ENCODE measurements around the gene OR8B2.
"Not testable (repeated sequence)": the region's sequence is repeated elsewhere in the genome, so short reads cannot be mapped to it uniquely, and the experiment has no call there.

DNA sequence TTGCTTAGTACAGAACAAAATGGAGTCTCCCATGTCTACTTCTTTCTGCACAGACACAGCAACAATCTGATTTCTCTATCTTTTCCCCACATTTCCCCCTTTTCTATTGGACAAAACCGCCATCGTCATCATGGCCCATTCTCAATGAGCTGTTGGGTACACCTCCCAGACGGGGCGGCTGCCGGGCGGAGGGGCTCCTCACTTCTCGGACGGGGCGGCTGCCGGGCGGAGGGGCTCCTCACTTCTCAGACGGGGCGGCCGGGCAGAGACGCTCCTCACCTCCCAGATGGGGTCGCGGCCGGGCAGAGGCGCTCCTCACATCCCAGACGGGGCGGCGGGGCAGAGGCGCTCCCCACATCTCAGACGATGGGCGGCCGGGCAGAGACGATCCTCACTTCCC, 18.9 kb upstream of the OR8B2 start:
- TF ChIP-seq, protein P1, sequence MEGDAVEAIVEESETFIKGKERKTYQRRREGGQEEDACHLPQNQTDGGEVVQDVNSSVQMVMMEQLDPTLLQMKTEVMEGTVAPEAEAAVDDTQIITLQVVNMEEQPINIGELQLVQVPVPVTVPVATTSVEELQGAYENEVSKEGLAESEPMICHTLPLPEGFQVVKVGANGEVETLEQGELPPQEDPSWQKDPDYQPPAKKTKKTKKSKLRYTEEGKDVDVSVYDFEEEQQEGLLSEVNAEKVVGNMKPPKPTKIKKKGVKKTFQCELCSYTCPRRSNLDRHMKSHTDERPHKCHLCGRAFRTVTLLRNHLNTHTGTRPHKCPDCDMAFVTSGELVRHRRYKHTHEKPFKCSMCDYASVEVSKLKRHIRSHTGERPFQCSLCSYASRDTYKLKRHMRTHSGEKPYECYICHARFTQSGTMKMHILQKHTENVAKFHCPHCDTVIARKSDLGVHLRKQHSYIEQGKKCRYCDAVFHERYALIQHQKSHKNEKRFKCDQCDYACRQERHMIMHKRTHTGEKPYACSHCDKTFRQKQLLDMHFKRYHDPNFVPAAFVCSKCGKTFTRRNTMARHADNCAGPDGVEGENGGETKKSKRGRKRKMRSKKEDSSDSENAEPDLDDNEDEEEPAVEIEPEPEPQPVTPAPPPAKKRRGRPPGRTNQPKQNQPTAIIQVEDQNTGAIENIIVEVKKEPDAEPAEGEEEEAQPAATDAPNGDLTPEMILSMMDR (IDR thresholded peaks at IDR 0.05; ENCODE audit: low read depth, low read length), result not testable (repeated sequence)
- TF ChIP-seq EZH2phosphoT487 (IDR thresholded peaks at IDR 0.05; ENCODE audit: low read depth), result not testable (repeated sequence)

Data from OCI-LY3 (cell line).